ENCODE measurements around the gene SPEG.

SPEG gene

GRCh38 chr2:219482674-219483405, 48.2 kb downstream of the SPEG start:
- no peak for DNase-seq

- no peak for DNase-seq
Measured at GRCh38 chr2:219483451-219484342, 49.1 kb downstream of the SPEG start.

GRCh38 chr2:219484343-219485200, 49.9 kb downstream of the SPEG start:
- no peak for DNase-seq

GRCh38 chr2:219485201-219485580, 50.5 kb downstream of the SPEG start:
- DNase-seq: no peak

GRCh38 chr2:219486380-219486959, 51.8 kb downstream of the SPEG start:
- DNase-seq: no peak

- no peak for DNase-seq
Measured at GRCh38 chr2:219488149-219488843, 53.7 kb downstream of the SPEG start.

- no peak for DNase-seq
Measured at GRCh38 chr2:219488844-219489194, 54.2 kb downstream of the SPEG start.

- no peak for DNase-seq
Measured at GRCh38 chr2:219489315-219489714, 54.7 kb downstream of the SPEG start.

GRCh38 chr2:219490186-219490585, 55.5 kb downstream of the SPEG start:
- no peak for DNase-seq

- DNase-seq: no peak
Measured at GRCh38 chr2:219490600-219491130, 56.0 kb downstream of the SPEG start.

GRCh38 chr2:219491278-219491963, 56.8 kb downstream of the SPEG start:
- DNase-seq: no peak

GRCh38 chr2:219492575-219492974, 57.9 kb downstream of the SPEG start:
- no peak for DNase-seq

GRCh38 chr2:219493086-219493485, 58.4 kb downstream of the SPEG start:
- no peak for DNase-seq

- no peak for DNase-seq
Measured at GRCh38 chr2:219494952-219495530, 60.4 kb downstream of the SPEG start.

- DNase-seq: no peak
Measured at GRCh38 chr2:219495531-219496122, 61.0 kb downstream of the SPEG start.

GRCh38 chr2:219496247-219496824, 61.7 kb downstream of the SPEG start:
- DNase-seq: no peak

GRCh38 chr2:219496825-219497494, 62.3 kb downstream of the SPEG start:
- DNase-seq: no peak

- peak; percentile 86 for DNase-seq
Measured at GRCh38 chr2:219497495-219498279, 63.0 kb downstream of the SPEG start.

Measured in left hindlimb (tissue), 1 donor.